Retinal pigment epithelial cell (primary cell): ENCODE results near the gene GPR37L1.
"Not testable (repeated sequence)": the region's sequence is repeated elsewhere in the genome, so short reads cannot be mapped to it uniquely, and the experiment has no call there.

Experiments used
- DNase-seq: peaks from one replicate; pipeline ENCODE4 v3.0.0-alpha.2; 2010; ENCODE audit warnings: low read depth
- H3K4me3 ChIP-seq: 2 replicates; pipeline ENCODE4 v1.5.1; 2011; ENCODE audit warnings: mild to moderate bottlenecking, low read length, control low read depth, moderate library complexity
- CTCF ChIP-seq: conservative IDR thresholded peaks from 2 replicates; pipeline ENCODE4 v1.5.1; 2011; ENCODE audit warnings: low read depth, low read length, control low read depth, inconsistent platforms

Gene GPR37L1

GRCh38 chr1:202133989-202134388 is 11.3 kb downstream of the GPR37L1 start:
- no peak for DNase-seq
- no peak for TF ChIP-seq CTCF
- no peak overlapping the region for H3K4me3 ChIP-seq

GRCh38 chr1:202134645-202135172 is 12.0 kb downstream of the GPR37L1 start:
- DNase-seq: no peak
- no peak overlapping the region for H3K4me3 ChIP-seq
- no peak for TF ChIP-seq CTCF

GRCh38 chr1:202135221-202135721 is 12.6 kb downstream of the GPR37L1 start:
- no peak overlapping the region for H3K4me3 ChIP-seq
- DNase-seq: no peak
- TF ChIP-seq CTCF: peak; percentile 88

- DNase-seq: no peak
- H3K4me3 ChIP-seq: no peak overlapping the region
- no peak for TF ChIP-seq CTCF
These were observed 18.1 kb downstream of the GPR37L1 start for GRCh38 chr1:202140833-202141232.

GRCh38 chr1:202141468-202141867 is 18.8 kb downstream of the GPR37L1 start:
- DNase-seq, H3K4me3 ChIP-seq: not testable (repeated sequence)

- peak overlapping the region; percentile 90 for H3K4me3 ChIP-seq
- no peak for TF ChIP-seq CTCF
- DNase-seq: no peak
These were observed 20.5 kb downstream of the GPR37L1 start for GRCh38 chr1:202143011-202143767.

GRCh38 chr1:202143768-202144401 is 21.2 kb downstream of the GPR37L1 start:
- TF ChIP-seq CTCF: no peak
- H3K4me3 ChIP-seq: peak overlapping the region; percentile 90
- no peak for DNase-seq
